HCT116 (cell line): Measurements from ENCODE around the gene OR51F1. TPM values are rescaled to one million over a fixed set of nuclear protein-coding genes. Genes with fewer than 3 reads are reported as not detected.

Source experiments
- ATAC-seq: fragments of 200-7000 bp; cut with Tn5 transposase; 2 replicates; pipeline ENCODE4 v1.9.1; 2020; ENCODE audit warnings: mild to moderate bottlenecking, moderate library complexity
- BruUV-seq: library from RNA; stranded (reverse); fragments of 400-500 nt; replicated peaks from 2 replicates; lab custom pipeline; 2021; lab: Mats Ljungman, UMichigan
- CTCF ChIA-PET: fragments of 300-600 bp; sonication (Branson Sonifier 250); formaldehyde crosslinking; loops from one replicate; lab custom pipeline; 2021; ENCODE audit warnings: antibody characterized with exemption; lab: Charles Lee
- POLR2A ChIA-PET: fragments of 300-600, 350-600 bp; sonication (Branson Sonifier 250); formaldehyde crosslinking; loops from one replicate; lab custom pipeline; 2021; ENCODE audit warnings: antibody characterized with exemption; lab: Charles Lee
- RAD21 ChIA-PET, 2 experiments: fragments of 300-600 bp; sonication (Branson Sonifier 250); formaldehyde crosslinking; loops; one replicate each; lab custom pipeline; 2023; ENCODE audit warnings: low total read pairs in 2 of 2; ENCODE audit not compliant: uncharacterized antibody in 2 of 2, unreplicated experiment in 2 of 2, low non-redundant PET in 1 of 2; lab: Charles Lee
- DNase-seq: peaks from one replicate; pipeline ENCODE4 v3.0.0-alpha.2; 2010; ENCODE audit warnings: low read depth, low spot score
- H2AFZ ChIP-seq: fragments of 200-600 bp; shearing (Covaris generic), sonication (generic); 2 replicates; pipeline ENCODE4 v1.6.1; 2017; ENCODE audit warnings: low read depth, mixed run types, mixed read lengths, antibody characterized with exemption, low read length; ENCODE audit not compliant: poor library complexity, severe bottlenecking
- H3K27ac ChIP-seq: 2 replicates; pipeline ENCODE4 v1.5.1; 2012; ENCODE audit warnings: low read depth, low read length
- H3K27me3 ChIP-seq: fragments of 200-600 bp; sonication (generic); 2 replicates; pipeline ENCODE4 v1.6.1; 2016; ENCODE audit warnings: mixed run types, low read length, mixed read lengths; ENCODE audit not compliant: insufficient read depth
- H3K36me3 ChIP-seq, 2 experiments: fragments of 200-500 bp in 1 of 2; fragments of 200-600 bp in 1 of 2; sonication (Bioruptor generic) in 1 of 2; sonication (generic) in 1 of 2; 2 replicates each; pipeline versions ENCODE4 v1.5.1 to v1.6.1; 2014 to 2016; ENCODE audit warnings: low read length in 2 of 2, inconsistent platforms in 1 of 2, mixed read lengths in 1 of 2, mixed run types in 1 of 2; ENCODE audit not compliant: insufficient read depth in 2 of 2, control insufficient read depth in 1 of 2
- H3K4me1 ChIP-seq, 2 experiments: fragments of 200-600 bp in 1 of 2; sonication (generic) in 1 of 2; 2 replicates each; pipeline versions ENCODE4 v1.5.1 to v1.6.1; 2012 to 2017; ENCODE audit warnings: low read length in 2 of 2, inconsistent platforms in 1 of 2, mild to moderate bottlenecking in 1 of 2, mixed read lengths in 1 of 2, mixed run types in 1 of 2, moderate library complexity in 1 of 2; ENCODE audit not compliant: insufficient read depth in 2 of 2, control insufficient read depth in 1 of 2
- H3K4me2 ChIP-seq: fragments of 200-600 bp; sonication (generic); 2 replicates; pipeline ENCODE4 v1.6.1; 2017; ENCODE audit warnings: mixed run types, low read length, mixed read lengths
- H3K4me3 ChIP-seq, 2 experiments: fragments of 200-600 bp in 1 of 2; sonication (generic) in 1 of 2; replicated peaks in 1 of 2; 2 replicates each; pipeline ENCODE4 v1.5.1; 2011 to 2016; ENCODE audit warnings: low read length in 2 of 2, control low read depth in 1 of 2, low read depth in 1 of 2, mild to moderate bottlenecking in 1 of 2, mixed read lengths in 1 of 2, mixed run types in 1 of 2
- H3K79me2 ChIP-seq: fragments of 200-600 bp; sonication (generic); 2 replicates; pipeline ENCODE4 v1.6.1; 2017; ENCODE audit warnings: mild to moderate bottlenecking, mixed run types, low read length, moderate library complexity, mixed read lengths; ENCODE audit not compliant: insufficient read depth
- H3K9ac ChIP-seq: fragments of 200-600 bp; sonication (generic); 2 replicates; pipeline ENCODE4 v1.6.1; 2016; ENCODE audit warnings: low read length, mixed read lengths
- H3K9me2 ChIP-seq: fragments of 200-600 bp; sonication (generic), shearing (Covaris generic); 2 replicates; pipeline ENCODE4 v1.6.1; 2017; ENCODE audit warnings: mixed run types, mild to moderate bottlenecking, moderate library complexity; ENCODE audit not compliant: insufficient read depth
- H3K9me3 ChIP-seq, 2 experiments: fragments of 200-500 bp in 1 of 2; fragments of 200-600 bp in 1 of 2; sonication (Bioruptor generic) in 1 of 2; sonication (generic) in 1 of 2; 2 replicates each; pipeline ENCODE4 v1.6.1; 2014 to 2017; ENCODE audit warnings: low read length in 2 of 2, mixed read lengths in 2 of 2, inconsistent platforms in 1 of 2, low read depth in 1 of 2, mild to moderate bottlenecking in 1 of 2, mixed run types in 1 of 2, moderate library complexity in 1 of 2; ENCODE audit not compliant: control insufficient read depth in 1 of 2, insufficient read depth in 1 of 2
- H4K20me1 ChIP-seq: fragments of 200-600 bp; sonication (generic), shearing (Covaris generic); 2 replicates; pipeline ENCODE4 v1.6.1; 2017; ENCODE audit warnings: mixed run types, mild to moderate bottlenecking, moderate library complexity; ENCODE audit not compliant: insufficient read depth
- CTCF ChIP-seq, 3 experiments: fragments of 200-600 bp in 1 of 3; sonication (generic) in 1 of 3; IDR thresholded peaks in 2 of 3; conservative IDR thresholded peaks in 1 of 3; 2 replicates each; pipeline ENCODE4 v1.5.1; 2012 to 2017; ENCODE audit warnings: low read depth in 2 of 3, low read length in 2 of 3, antibody characterized with exemption in 1 of 3, borderline replicate concordance in 1 of 3, control low read depth in 1 of 3, mild to moderate bottlenecking in 1 of 3, mixed read lengths in 1 of 3, mixed run types in 1 of 3, moderate library complexity in 1 of 3; ENCODE audit not compliant: insufficient read depth in 1 of 3
- EGR1 ChIP-seq: IDR thresholded peaks from 2 replicates; pipeline ENCODE4 v1.6.1; 2012; ENCODE audit warnings: low read depth
- EZH2phosphoT487 ChIP-seq: fragments of 200-600 bp; IDR thresholded peaks from 2 replicates; pipeline ENCODE4 v1.6.1; 2018; ENCODE audit warnings: antibody characterized with exemption, borderline replicate concordance
- FOSL1 ChIP-seq: IDR thresholded peaks from 2 replicates; pipeline ENCODE4 v1.6.1; 2012; ENCODE audit warnings: low read depth
- POLR2A ChIP-seq: IDR thresholded peaks from 2 replicates; pipeline ENCODE4 v1.7.0; 2011; ENCODE audit warnings: borderline replicate concordance; ENCODE audit not compliant: insufficient read depth, insufficient read length; ENCODE audit errors: extremely low read depth
- ZNF274 ChIP-seq: fragments of 200-500 bp; sonication (Bioruptor generic); IDR thresholded peaks from 2 replicates; pipeline ENCODE4 v1.6.1; 2014; ENCODE audit warnings: mild to moderate bottlenecking, low read depth, low read length, inconsistent platforms
- intact Hi-C: fragments of 100-400 bp; cut with micrococcal nuclease; formaldehyde crosslinking; loops from 2 replicates; pipeline ENCODE4 v1.10.0; 2022
- total RNA-seq: library from RNA; stranded (reverse); gene quantifications from one replicate; pipeline ENCODE4 v1.2.1, GENCODE V29; 2021; ENCODE audit not compliant: unreplicated experiment
- TF ChIP-seq, protein P1 (sequence below): IDR thresholded peaks from 2 replicates; pipeline ENCODE4 v1.6.1; 2011; ENCODE audit warnings: mild to moderate bottlenecking, low read length, moderate library complexity; ENCODE audit not compliant: insufficient replicate concordance; ENCODE audit errors: extremely low read depth
- TF ChIP-seq, protein P2 (sequence below): IDR thresholded peaks from 2 replicates; pipeline ENCODE4 v1.6.1; 2012

OR51F1 gene
- total RNA-seq, 1 experiment from 2014 or later: not detected

DNA sequence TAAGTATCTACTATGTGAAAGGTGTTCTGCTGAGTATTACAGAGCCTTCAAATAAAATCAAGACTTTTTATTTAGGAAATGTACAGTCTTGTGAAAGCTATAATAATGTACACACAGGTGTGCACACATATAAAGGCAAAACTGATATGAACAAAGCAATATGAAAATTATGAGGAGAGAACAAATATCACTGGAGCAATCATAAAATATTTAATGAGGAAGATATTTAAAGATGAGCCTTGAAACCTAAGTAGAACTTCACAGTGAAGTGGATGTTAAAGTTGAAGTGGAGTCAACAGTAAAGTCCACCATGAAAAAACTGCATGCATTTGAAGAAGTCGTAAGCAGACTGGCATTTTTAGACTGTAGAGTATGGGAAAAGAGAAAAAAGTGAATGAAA, 18.5 kb downstream of the OR51F1 start:
- H3K79me2 ChIP-seq: no peaks in the 10 kb centered on the region
- H3K9me3 ChIP-seq: no peaks in the 10 kb centered on the region
- no peak for ATAC-seq
- POLR2A ChIA-PET: no interaction called here
- no peak overlapping the region for H3K4me2 ChIP-seq
- no peak overlapping the region for H3K4me3 ChIP-seq
- RAD21 ChIA-PET: no interaction called here
- H3K9me2 ChIP-seq: no peaks in the 10 kb centered on the region
- no peaks in the 10 kb centered on the region for H3K36me3 ChIP-seq
- TF ChIP-seq, protein P1, sequence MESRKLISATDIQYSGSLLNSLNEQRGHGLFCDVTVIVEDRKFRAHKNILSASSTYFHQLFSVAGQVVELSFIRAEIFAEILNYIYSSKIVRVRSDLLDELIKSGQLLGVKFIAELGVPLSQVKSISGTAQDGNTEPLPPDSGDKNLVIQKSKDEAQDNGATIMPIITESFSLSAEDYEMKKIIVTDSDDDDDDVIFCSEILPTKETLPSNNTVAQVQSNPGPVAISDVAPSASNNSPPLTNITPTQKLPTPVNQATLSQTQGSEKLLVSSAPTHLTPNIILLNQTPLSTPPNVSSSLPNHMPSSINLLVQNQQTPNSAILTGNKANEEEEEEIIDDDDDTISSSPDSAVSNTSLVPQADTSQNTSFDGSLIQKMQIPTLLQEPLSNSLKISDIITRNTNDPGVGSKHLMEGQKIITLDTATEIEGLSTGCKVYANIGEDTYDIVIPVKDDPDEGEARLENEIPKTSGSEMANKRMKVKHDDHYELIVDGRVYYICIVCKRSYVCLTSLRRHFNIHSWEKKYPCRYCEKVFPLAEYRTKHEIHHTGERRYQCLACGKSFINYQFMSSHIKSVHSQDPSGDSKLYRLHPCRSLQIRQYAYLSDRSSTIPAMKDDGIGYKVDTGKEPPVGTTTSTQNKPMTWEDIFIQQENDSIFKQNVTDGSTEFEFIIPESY: no peak
- TF ChIP-seq ZNF274 (no peak), EZH2phosphoT487 (no peak), FOSL1 (no peak), POLR2A (no peak), EGR1 (no peak), CTCF (IDR thresholded peaks at IDR 0.05 in 2 of 3, conservative IDR thresholded peaks at IDR 0.05 in 1 of 3; ENCODE audit: borderline replicate concordance in 1 of 3, insufficient read depth in 1 of 3, low read depth in 2 of 3, low read length in 2 of 3) (no peak)
- TF ChIP-seq, protein P2, sequence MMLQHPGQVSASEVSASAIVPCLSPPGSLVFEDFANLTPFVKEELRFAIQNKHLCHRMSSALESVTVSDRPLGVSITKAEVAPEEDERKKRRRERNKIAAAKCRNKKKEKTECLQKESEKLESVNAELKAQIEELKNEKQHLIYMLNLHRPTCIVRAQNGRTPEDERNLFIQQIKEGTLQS: no peak
- DNase-seq: no peak
- no peak overlapping the region for H3K27ac ChIP-seq
- CTCF ChIA-PET: no interaction called here
- intact Hi-C loops: no loop called here
- H2AFZ ChIP-seq: no peak overlapping the region
- H3K4me1 ChIP-seq: no peaks in the 10 kb centered on the region
- H3K9ac ChIP-seq: no peak overlapping the region
- no peaks in the 10 kb centered on the region; the same call in 1 of the 2 replicates for H4K20me1 ChIP-seq
- BruUV-seq: no TSS peak
- H3K27me3 ChIP-seq: peaks cover 43% of the 10 kb centered on the region
